ENCODE data around the gene ARID4A. TPM values are rescaled to one million over a fixed set of nuclear protein-coding genes. Genes with fewer than 3 reads are reported as not detected.

The ARID4A gene
- total and polyA plus RNA-seq, 9 of the 15 experiments (the other 6 are each of a cell fraction or from before 2014, with no cell fraction given): 2.4 to 11.5 (median 8.7) TPM

DNA sequence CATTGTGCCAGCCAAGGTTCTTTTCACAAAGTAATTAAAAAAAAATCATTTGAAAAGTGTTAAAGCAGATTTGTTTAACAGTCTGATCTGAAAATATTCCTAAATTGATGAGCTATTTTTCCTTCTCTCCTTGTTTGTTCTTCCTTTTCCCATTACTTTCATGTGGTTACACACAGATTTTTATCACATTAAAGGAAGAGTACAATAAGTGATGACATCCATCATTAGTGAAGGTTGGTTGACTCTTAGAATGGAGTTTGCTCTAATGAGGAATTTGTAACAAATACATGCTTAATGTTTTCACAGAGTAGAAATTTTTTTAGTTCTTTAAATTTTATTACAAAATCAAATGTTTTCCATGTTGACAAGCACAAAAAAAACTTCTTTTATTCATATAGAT lies 78.4 kb downstream of the ARID4A start (continued):
- no peak for TF ChIP-seq CEBPB (tag; IDR thresholded peaks at IDR 0.05)
- TF ChIP-seq STAG1 (CRISPR knock-in tag; IDR thresholded peaks at IDR 0.05; ENCODE audit: borderline replicate concordance): no peak
- no peak for TF ChIP-seq OTX1 (CRISPR knock-in tag; IDR thresholded peaks at IDR 0.05)
- TF ChIP-seq ZBTB17 (CRISPR knock-in tag; IDR thresholded peaks at IDR 0.05): no peak
- no peak for TF ChIP-seq ZBTB49 (CRISPR knock-in tag; IDR thresholded peaks at IDR 0.05; ENCODE audit: borderline replicate concordance)
- TF ChIP-seq ZNF511 (CRISPR knock-in tag; IDR thresholded peaks at IDR 0.05): no peak
- TF ChIP-seq CBFB (CRISPR knock-in tag; IDR thresholded peaks at IDR 0.05): no peak
- TF ChIP-seq TARDBP (IDR thresholded peaks at IDR 0.05): no peak

- Histone ChIP-seq H3K4me3 (no peak overlapping the region), H3K9ac (ENCODE audit: insufficient read depth in 1 of 2, low read depth in 2 of 2, low read length in 2 of 2) (no peak overlapping the region), H2AFZ (ENCODE audit: low read depth, low read length) (no peak overlapping the region), H4K20me1 (replicated peaks; ENCODE audit: control insufficient read depth, insufficient read depth, low read length) (no peaks in the 10 kb centered on the region), H3K4me2 (ENCODE audit: insufficient read depth, low read length) (no peak overlapping the region), H3K9me3 (replicated peaks; ENCODE audit: control insufficient read depth, insufficient read depth, low read depth, low read length) (no peaks in the 10 kb centered on the region), H3K4me1 (replicated peaks in 1 of 2; ENCODE audit: control insufficient read depth in 2 of 2, insufficient read depth in 2 of 2, low read length in 2 of 2) (peaks cover 0 to 4% of the 10 kb centered on the region in 2 experiments; a peak in 3 of 5 replicates), H3K27ac (ENCODE audit: extremely low read depth, low read depth, low read length) (no peak overlapping the region), H3K79me2 (ENCODE audit: control insufficient read depth, insufficient read depth, low read length) (no peaks in the 10 kb centered on the region), H3K9me1 (ENCODE audit: control insufficient read depth, insufficient read depth, low read length) (no peaks in the 10 kb centered on the region), H3K27me3 (ENCODE audit: control insufficient read depth in 2 of 2, insufficient read depth in 2 of 2, low read length in 2 of 2) (no peaks in the 10 kb centered on the region), H3K36me3 (ENCODE audit: control insufficient read depth, insufficient read depth, low read length) (no peaks in the 10 kb centered on the region)
- in situ Hi-C loops (cut with MboI) (no loop called here), intact Hi-C loops (cut with micrococcal nuclease) (no loop called here)
- FAIRE-seq: no peak
- ATAC-seq: no peak
- TF ChIP-seq TAF9B (IDR thresholded peaks at IDR 0.05; ENCODE audit: partially characterized antibody) (no peak), TAF15 (IDR thresholded peaks at IDR 0.05; ENCODE audit: low read depth, low read length) (no peak), ZC3H4 (CRISPR knock-in tag; IDR thresholded peaks at IDR 0.05; ENCODE audit: borderline replicate concordance) (no peak), ZNF717 (CRISPR knock-in tag; IDR thresholded peaks at IDR 0.05) (no peak), DLX4 (CRISPR knock-in tag; IDR thresholded peaks at IDR 0.05) (no peak), CBFA2T3 (IDR thresholded peaks at IDR 0.05) (no peak), MCM2 (IDR thresholded peaks at IDR 0.05; ENCODE audit: low read depth) (no peak)
- TF ChIP-seq, protein P1, sequence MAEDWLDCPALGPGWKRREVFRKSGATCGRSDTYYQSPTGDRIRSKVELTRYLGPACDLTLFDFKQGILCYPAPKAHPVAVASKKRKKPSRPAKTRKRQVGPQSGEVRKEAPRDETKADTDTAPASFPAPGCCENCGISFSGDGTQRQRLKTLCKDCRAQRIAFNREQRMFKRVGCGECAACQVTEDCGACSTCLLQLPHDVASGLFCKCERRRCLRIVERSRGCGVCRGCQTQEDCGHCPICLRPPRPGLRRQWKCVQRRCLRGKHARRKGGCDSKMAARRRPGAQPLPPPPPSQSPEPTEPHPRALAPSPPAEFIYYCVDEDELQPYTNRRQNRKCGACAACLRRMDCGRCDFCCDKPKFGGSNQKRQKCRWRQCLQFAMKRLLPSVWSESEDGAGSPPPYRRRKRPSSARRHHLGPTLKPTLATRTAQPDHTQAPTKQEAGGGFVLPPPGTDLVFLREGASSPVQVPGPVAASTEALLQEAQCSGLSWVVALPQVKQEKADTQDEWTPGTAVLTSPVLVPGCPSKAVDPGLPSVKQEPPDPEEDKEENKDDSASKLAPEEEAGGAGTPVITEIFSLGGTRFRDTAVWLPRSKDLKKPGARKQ (CRISPR knock-in tag; IDR thresholded peaks at IDR 0.05): no peak
- ChIA-PET CTCF (ENCODE audit: low intra/inter-chr PET ratio) (no interaction called here), POLR2A (interaction anchor here (1.2 kb wide), 1 partner anchor 11 kb away, joined by 4 read pairs; no protein-coding TSS in a partner anchor)
- DNase-seq (ENCODE audit: extremely low read depth in 1 of 4, low spot score in 3 of 4): no peak
- WGBS (ENCODE audit: insufficient coverage, low coverage, missing lambda C conversion rate): 54% methylated on average over 2 of the region's 2 CpGs
- no TSS peak for BruUV-seq (replicated peaks)
Observed at GRCh38 chr14:58390830-58391229, 92.5 kb downstream of the ARID4A start.
